Hematopoietic multipotent progenitor cell treated with erythropoietin and hydrocortisone succinate and interleukin-3 and kit ligand, for 17 days (in vitro differentiated cells): ENCODE data around the gene C1orf21.

Experiments
- DNase-seq: peaks from one replicate; pipeline ENCODE4 v3.0.0-alpha.2; 2015; ENCODE audit warnings: low spot score

The C1orf21 gene

DNA sequence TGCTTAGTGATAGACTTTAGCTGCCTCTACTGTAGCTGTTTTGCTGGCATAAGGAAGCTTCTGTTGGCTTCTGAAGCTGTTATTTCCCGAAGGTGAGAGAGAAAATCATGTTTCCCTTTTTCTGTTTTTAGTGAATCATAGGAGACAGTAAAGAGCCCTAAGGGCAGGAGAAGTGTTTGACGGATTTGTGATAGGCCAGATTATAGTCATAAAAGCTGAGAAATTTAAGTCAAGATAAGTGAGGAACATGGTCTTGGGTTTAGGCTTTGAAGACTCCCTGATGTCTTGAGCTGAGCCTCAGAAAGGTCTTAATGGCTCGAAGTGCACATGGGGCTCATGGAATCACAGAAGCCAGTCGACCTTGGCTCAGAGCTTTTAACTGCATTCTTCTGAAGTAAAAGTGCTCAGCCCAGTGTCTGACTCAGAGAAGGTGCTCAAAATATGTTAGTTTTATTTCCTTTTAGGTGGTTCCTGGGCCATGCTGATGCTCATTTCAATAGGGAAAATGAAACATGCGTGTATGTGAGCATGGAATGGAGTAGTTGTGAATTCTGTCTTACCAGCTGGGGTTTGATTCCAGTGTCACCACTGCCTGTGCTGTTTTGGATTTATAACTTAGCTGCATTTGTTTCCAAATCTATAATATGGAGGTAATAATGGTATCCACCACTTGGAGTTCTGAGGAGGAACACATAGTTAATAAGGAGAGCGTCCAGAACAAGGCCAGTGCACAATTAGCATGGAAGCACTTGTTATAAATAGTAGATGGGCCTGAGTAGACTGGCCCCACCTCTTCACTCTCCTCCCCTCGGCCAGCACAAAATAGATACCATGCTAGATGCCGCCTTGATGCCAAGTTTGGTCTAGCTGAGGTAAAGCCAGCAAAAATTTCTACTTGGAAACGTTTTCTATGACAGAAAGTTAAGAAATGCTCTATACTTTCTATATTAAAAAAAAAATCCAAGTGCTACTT lies 99.2 kb downstream of the C1orf21 start:
- no peak for DNase-seq

DNA sequence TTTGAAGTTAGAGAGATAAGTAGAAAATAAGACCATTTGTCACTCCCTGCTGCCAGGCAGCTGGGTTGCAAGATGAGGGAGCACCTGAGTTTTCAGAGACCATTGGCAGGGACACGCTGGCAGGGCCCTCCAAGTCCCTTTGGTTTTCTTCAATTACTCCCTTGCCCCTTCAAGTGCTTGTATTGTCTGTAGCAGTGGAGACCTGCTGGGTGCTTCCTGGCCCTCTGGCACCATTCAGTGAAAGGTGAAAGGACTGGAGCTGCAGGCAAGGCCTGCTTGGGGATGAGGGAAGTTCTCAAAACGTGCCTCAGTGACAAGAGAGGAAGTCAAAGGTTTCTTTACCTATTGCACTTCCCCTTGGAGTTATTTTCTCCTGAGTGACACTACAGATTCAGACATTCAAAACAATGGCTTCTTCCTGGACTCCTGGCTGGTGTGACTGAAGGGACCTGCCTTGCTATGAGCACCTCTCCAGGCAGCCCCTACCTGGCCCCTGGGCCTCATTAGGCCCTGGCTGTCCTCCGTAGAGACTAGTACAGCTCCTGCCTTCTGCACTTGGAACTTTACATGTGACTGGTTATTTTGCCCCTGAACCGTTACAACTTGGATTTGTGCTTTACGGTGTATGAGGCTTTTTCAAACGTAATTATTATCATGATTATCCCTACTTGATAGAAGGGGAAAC lies 100.1 kb downstream of the C1orf21 start:
- no peak for DNase-seq

DNA sequence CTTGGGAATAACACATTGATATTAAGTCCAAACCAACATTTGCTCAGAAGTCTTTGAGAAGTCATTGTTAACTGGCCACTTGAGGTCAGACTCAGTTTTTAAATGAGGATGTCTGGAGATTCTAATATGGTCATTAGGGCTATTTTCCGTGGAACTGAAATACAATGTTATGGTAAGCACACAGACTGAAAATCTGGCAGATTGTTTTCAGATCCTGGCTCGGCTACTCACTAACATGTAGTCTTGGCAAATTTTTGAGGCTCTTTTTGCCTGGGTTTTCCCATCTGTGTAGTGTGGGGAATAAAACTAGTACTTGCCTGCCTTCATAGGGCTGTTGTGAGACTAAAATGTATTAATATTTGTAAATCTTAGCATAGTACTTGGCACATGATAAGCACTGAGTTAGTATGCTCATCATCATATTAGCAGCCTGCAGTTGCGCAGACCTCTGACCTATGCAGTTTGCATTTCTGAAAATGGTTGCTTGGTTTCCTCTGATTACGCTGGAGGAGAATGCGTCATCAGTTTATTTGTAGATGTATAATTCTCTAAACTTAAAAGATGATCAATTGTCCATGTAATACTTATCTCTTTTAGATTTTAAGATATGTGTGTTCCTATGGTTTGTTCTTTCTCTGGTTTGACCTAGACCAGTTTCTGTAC lies 100.8 kb downstream of the C1orf21 start:
- no peak for DNase-seq

DNA sequence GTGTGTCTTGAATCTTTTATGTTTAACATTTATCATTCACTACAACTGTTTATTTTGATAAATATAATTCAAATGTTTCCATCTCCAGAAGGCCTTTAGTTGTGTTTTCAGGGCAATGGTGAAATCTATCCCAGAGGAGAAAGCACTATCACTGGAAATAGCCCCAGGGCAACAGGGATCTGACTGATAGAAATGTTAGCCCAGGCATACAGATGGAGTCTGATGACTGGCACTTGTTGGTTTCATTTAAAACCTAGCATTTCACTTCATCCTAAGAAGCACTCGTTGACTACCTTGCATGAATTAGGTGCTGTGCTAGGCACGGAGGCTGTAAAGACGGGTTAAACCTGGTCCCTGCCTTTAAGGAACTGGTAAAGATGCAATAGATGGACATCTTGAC lies 103.1 kb downstream of the C1orf21 start:
- no peak for DNase-seq

DNA sequence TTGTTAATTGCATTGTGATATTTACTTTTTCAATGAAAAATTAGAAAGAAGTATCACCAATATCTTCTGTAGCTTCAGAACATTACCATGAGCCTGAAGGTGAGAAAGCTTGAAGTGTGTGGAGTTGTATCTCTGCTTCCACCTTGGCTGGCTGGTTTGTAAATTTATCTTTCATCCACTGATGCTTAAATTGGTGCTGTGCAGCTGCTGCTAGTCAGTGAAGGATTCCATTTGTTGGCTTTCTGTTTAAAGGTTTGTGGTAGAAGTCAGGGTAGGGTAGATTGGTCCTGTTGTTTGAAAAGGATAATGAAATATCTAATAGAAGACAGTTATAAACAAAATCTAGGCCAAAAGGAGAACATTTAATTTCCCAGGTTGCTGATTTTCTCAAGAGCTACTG lies 105.7 kb downstream of the C1orf21 start:
- DNase-seq, result no peak

DNA sequence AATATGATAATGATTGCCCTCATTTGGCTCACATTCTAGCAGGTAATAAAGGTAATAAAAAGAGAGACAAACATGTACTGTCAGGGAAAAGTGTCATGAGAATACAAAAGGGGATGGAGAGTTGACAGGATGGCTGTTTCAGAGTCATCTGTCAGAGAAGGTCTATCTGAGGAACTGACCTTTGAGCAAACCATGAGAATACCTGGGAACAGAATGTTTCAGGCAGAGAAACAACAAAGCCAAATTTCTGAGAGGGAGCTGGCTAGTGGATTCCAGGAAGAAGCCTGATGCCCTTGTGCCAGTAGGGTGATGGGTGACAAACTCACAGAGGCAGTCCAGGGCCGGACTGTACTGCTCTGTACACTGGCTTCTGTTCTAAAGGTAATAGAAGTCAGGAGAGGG lies 107.2 kb downstream of the C1orf21 start:
- no peak for DNase-seq

DNA sequence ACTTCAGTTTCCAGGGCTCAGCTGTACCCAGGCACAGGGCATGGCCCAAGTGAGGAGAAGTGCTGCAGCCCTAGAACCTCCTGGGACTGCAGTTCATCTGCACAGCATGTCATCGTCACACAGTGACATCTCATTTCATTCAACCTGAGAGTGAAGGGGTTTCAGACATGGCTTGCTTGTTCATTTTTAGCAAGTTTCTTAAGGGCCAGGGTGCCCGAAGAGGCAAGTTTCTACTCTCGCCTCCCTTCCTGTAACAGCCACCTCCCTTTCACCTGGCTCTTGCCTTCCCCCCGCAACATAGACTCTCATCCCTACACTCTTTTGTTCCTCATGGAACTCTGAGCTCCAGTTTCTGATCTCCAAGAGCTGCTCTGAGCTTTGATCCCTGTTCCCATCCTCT lies 108.1 kb downstream of the C1orf21 start:
- DNase-seq, result no peak

DNA sequence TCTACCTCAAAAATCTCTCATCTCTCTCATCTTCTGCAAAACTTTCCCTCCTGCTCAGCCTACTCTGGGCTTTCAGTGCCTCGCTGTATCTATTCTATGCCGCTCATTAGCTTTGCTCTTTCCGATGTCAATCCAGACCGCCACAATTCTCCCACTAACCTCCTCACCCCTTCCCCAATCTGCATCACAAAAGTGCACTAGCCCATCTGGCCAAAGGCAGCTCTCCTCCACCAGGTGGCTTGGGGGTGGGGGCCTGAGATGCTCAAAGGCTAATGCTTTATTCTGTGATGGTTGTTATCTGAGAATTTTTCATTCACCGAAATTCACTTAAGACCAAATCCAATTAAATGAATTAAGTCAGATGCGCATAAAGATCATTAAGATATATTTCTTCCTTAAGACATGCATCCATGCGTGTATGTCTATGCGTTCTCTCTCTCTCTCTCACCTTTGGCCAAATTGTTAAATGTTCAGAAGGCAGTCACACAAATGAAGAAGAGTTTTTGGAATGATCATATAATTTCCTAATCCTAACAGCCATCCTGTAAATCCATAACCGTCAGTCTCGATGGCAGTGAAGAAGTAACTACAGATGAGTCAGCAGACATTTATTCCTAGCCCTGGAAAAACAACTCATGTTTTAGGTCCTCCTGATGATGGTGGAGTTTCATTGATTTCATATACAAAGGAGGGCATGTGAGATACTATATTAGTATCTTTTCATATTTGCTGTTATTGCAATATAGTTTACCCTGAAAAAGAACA lies 111.3 kb downstream of the C1orf21 start:
- DNase-seq, result no peak

DNA sequence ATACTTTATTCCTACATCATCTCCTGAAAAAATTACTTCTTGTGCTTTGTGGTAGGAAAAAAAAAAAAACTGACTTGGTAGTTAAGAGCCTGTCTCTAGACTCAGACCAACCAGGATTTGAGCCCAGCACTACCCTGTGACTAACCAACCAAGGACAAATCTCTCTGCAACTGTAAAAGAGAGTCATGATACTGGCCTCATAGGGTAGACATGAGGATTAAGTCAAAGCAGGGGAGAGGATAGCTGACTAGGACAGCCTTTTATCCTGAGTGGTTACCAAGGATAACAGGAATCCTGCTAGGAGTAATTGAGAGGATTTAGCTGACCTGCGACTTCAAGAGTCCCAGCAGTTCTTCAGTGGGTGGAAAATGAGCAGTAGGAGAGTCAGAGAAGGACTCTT lies 112.8 kb downstream of the C1orf21 start:
- no peak for DNase-seq

DNA sequence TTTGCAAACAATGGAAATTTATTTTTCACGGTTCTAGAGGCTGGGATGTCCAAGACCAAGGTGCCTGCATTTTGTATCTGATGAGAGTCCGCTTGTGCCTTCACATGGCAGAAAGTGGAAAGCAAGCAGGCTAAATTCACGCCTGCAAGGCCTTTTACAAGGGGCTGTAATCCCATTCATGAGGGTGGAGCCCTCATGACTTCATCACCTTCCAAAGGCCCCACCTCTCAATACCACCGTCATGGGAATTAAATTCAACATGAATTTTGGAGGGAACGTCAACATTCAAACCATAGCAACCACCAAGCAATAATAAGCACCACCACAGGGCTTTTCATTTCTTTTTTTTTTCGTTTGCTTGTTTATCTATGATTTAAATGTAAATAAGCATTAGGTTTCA lies 115.3 kb downstream of the C1orf21 start:
- DNase-seq, result no peak

DNA sequence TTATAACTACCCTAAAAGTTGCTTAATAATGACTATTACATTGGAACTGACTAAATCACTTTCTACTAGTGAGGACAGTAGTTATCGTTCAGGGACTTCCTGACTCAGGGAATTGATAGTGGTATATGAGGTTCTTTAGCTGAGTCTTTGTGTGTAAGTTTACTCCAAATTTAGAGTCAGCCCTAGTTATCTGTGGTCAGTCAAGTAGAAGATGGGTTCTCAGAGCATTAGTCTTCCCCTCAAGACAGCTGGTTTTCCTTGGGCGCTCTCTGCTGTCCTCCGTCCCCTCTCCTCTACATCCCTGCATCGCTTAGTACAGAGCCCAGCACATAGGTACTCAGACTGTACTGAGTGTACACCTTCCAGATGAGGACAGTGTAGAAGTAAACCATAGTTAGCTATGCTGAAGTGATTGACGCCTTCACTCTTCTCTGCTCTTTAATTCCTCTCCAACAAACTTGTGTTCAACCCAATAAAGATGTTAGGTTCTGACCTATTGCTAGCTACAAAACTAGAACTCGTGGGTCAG lies 116.5 kb downstream of the C1orf21 start:
- no peak for DNase-seq

DNA sequence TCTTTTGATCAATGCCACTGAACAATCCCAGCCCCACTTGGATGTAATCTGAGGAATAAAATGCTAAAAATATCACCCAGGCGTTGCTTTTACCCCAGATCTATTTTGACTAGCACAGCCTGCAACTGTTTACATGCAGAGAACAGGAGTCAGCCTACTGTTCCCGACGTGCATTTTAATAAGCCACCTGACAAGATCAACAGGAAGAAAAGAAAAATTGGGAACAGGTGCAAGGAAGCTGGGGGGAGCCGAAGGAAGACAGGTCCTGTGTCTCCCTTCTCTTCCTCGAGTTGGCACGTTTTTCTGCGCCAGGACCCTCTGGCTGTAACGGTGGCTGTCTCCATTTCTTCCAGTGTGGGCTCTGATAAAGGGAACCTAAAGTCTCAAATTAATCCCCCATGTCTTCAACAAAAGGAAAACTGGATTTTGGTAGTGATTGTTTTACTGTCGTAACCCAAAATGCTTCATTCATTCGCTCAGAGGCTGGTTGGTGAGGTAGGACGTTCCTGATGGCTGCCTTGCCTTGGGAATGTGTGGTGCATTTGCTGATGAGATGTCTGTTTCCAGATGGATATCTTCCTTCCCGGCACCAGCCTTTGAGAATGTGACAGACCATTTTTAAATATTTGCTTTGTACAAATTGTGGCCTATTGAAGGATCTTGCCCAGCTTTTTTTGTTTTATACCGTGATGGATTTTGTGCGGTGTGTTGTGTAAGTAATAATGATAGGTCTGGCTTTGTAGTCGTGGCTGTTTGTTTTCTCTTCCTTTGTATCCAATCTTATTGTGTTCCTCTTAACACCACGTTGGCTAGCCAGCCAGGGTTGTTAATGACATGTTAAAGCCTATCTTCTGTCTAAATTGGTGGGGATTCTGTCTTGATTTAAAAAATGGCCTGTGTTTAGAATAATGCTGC lies 117.5 kb downstream of the C1orf21 start:
- no peak for DNase-seq

DNA sequence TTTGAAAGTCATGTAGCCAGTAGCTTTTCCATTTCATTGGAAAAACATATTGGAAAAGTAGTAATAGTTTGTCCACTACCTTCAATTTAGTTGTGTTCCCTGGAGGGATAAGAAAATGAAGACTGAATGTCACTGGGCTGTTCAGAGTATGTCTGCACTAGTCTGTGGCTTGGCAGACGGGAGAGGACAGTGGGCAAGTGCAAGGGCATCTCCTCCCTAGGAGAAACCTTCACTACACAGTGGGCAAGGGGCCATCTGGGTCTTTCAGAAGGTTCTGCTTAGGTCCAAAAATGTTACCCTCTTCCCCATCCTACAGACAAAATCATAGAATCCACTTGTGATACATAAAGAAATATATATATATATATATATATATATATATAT lies 118.1 kb downstream of the C1orf21 start:
- no peak for DNase-seq

DNA sequence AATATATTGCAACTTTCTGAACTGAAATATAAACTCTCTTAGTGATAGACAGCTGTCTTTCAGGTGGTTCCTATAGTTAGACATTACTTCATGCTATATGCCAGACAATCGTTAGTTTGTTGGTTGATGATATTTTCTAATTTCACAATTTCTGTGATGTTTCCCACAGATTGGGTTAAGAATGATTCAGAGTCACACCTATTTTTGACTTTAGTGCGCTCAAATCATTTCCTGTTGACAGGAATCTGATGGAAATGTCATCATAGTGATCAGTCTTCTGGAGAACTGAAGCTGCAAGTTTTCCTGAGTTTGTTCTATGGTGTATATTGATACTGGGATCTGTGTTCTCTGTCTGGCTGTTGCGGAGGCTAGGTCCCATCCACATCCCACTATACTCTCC lies 119.7 kb downstream of the C1orf21 start:
- DNase-seq, result no peak

DNA sequence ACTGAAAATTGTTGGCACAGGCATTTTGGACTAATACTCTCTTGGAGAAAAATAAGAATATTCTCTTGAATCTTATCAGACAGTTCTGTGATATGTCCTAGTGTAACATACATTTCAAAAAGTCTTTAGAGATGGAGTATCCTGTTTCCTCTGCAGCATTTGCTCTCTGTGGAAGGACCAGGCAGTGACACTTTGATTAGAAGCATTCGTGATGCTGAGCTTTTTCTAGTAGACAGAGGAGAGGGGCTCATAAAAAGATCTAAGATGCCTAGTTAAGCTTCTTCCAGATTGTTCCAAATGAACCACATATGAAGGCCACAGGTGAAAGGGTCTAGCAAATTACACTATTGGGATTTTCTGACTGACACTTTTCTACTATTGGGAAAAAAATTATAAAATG lies 120.3 kb downstream of the C1orf21 start:
- DNase-seq, result no peak

DNA sequence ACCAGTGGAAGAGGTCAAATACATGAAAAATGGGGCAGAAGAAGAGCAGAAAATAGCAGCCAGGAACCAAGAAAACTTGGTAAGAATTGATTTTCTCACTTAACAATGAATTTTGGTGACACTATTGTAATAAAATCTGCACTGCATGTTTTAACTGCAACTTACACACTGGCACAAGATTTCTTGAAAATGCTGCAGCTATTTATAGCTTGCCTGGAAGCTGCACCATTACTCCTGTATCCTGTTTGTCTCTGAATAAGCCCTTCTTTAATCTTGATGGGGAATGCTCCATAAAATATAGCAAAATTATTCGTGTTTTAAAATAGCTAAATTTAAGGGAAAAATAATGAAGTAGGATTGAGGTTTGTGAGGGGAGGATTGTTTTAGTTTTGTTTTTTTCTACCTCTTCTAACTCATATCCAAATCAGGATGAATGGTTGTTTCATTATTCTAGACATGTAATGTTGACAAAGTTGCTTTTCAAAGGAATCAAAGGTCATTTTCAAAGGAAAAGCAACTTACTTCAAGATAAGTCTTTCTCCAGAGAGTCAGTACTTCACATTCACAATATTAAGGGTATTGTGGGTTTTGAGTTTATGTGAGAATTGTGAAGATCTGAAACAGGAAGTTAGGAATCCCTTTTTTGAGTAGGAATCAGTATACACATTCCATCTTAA lies 120.9 kb downstream of the C1orf21 start:
- DNase-seq, result no peak

DNA sequence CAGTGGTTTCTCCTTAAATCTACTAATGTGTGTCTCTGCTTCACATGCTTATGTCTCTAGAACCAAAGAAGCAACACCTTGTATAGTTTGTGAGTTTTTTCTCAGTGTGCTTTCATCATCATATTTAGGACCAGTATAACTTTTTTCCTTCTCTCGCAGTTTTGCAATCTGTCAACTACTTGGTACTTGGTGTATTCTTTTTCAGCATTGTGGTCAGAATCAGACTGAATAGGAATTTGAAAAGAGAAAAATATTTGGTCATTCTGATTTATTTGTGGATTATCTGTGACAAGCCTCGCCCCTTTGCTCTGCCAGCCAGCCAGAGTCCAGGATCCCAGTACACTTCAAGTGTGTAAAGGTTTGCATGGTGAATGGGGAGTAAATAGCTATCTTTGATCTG lies 122.3 kb downstream of the C1orf21 start:
- DNase-seq, result no peak

DNA sequence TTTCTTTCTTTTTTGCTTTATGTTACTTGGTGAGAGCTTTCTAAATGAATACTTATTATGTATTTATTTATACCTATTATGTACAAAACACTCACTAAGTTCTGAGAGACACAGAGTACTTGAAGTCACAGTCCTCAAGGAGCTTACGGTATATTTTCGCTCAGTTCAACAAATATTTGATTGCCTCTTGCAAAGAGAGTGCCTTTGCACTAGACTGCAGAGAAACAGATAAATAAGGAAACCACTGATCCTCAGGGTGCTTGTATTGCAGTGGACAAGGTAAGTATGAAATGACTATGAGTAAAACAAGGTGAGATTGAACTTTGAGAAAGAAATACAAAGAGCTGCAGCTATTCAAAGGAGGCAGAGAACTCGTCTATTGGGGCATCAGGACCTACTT lies 123.3 kb downstream of the C1orf21 start:
- DNase-seq, result no peak

DNA sequence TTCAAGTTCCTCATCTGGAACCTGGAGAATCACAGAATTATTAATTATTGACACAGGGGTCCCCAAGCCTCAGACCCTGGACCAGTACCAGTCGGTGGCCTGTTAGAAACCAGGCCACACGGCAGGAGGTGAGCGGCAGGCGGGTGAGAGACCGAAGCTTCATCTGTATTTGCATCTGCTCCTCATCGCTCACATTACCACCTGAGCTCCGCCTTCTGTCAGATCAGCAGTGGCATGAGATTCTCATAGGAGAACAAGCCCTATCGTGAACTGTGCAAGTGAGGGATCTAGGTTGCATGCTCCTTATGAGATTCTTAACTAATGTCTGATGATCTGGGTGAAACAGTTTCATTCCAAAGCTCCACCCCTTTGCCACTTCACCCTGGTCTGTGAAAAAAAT lies 125.9 kb downstream of the C1orf21 start:
- DNase-seq, result no peak

DNA sequence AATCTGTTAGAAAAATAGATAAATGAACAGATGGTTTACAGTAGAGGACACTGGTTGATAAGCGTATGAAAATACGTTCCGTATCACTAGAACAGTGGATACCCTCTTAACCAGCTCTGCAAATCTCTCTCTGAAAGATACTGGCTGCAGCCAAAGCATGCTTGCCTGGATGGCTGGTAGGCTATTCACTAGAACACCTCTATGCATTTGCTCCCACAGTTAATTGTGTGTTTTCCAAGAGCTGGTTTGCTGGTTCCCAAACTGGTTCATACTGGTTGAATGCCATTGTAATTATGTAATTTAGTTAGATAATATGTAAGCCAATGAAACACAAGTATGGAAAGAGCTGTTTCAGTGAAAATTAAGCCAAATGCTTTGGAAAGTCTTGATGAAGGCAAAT lies 126.6 kb downstream of the C1orf21 start:
- no peak for DNase-seq
